ENCODE measurements around the gene AMBRA1. TPM values are rescaled to one million over a fixed set of nuclear protein-coding genes. Genes with fewer than 3 reads are reported as not detected.

The AMBRA1 gene
- total and polyA plus RNA-seq, 2 donors (not counting 3 experiments of a cell fraction or from before 2014, with no cell fraction given): 18.4 to 32.4 TPM

GRCh38 chr11:46356924-46357482, 236.8 kb downstream of the AMBRA1 start:
- peaks cover 61% of the 10 kb centered on the region for H3K79me2 ChIP-seq (ENCODE audit: control insufficient read depth, insufficient read depth, low read length)
- no peaks in the 10 kb centered on the region for H3K9me3 ChIP-seq (replicated peaks; ENCODE audit: control insufficient read depth, insufficient read depth, low read length)
- H2AFZ ChIP-seq (ENCODE audit: low read depth, low read length): no peak overlapping the region
- no peak overlapping the region for H3K27ac ChIP-seq (ENCODE audit: insufficient read depth, low read depth, low read length)
- H3K27me3 ChIP-seq (ENCODE audit: control insufficient read depth in 2 of 2, insufficient read depth in 2 of 2, low read length in 2 of 2): no peaks in the 10 kb centered on the region
- no peak overlapping the region for H3K4me2 ChIP-seq (ENCODE audit: insufficient read depth, low read length)
- H3K9ac ChIP-seq (replicated peaks; ENCODE audit: extremely low read depth, insufficient read depth, low read length): no peak overlapping the region
- CTCF ChIA-PET: interaction anchor here (0.9 to 10.8 kb wide), 3 partner anchors 8 to 117 kb away, joined by 4 to 200 read pairs (median 4); partner anchors contain the start of gene DGKZ
- TF ChIP-seq FOS (IDR thresholded peaks at IDR 0.05; ENCODE audit: borderline replicate concordance, insufficient read depth, low read length) (no peak), MAX (IDR thresholded peaks at IDR 0.05; ENCODE audit: insufficient read depth, insufficient read length) (no peak), GATA2 (IDR thresholded peaks at IDR 0.05; ENCODE audit: insufficient read depth, insufficient read length, low read depth, low read length) (no peak), EZH2 (IDR thresholded peaks at IDR 0.05; ENCODE audit: borderline replicate concordance, low read depth, low read length, severe bottlenecking) (no peak), POLR2A (IDR thresholded peaks at IDR 0.05; ENCODE audit: low read depth, low read length) (no peak), CTCF (IDR thresholded peaks at IDR 0.05; ENCODE audit: extremely low read depth in 1 of 2, insufficient read depth in 1 of 2, low read depth in 1 of 2, low read length in 2 of 2) (no peak), POLR2AphosphoS5 (IDR thresholded peaks at IDR 0.05; ENCODE audit: insufficient read depth, low read depth, low read length) (no peak), MYC (IDR thresholded peaks at IDR 0.05; ENCODE audit: low read depth, low read length) (no peak), JUN (IDR thresholded peaks at IDR 0.05; ENCODE audit: borderline replicate concordance, insufficient read depth, insufficient read length, low read depth) (no peak)
- DNase-seq (ENCODE audit: low read depth, low spot score): no peak
- no peak overlapping the region for H3K4me3 ChIP-seq (replicated peaks in 1 of 3; ENCODE audit: insufficient read depth in 1 of 3, low read depth in 1 of 3, low read length in 3 of 3)
- dilution Hi-C loops (cut with MboI; ENCODE audit: extremely low pct_ligation_motif_present, low sequenced_read_pairs): no loop called here
- H3K4me1 ChIP-seq (ENCODE audit: control insufficient read depth, extremely low read depth, insufficient read depth, low read length): peaks cover 13% of the 10 kb centered on the region
- H4K20me1 ChIP-seq (replicated peaks; ENCODE audit: control insufficient read depth, extremely low read depth, insufficient read depth, low read length): peaks cover 4% of the 10 kb centered on the region
- no peaks in the 10 kb centered on the region for H3K9me1 ChIP-seq (replicated peaks; ENCODE audit: control insufficient read depth, extremely low read depth, insufficient read depth, low read length)
- no peak for FAIRE-seq
- POLR2A ChIA-PET: no interaction called here
- intact Hi-C loops (cut with micrococcal nuclease): no loop called here
- BruUV-seq (replicated peaks): no TSS peak
- H3K36me3 ChIP-seq (ENCODE audit: control insufficient read depth in 2 of 2, extremely low read depth in 1 of 2, insufficient read depth in 2 of 2, low read length in 2 of 2): peaks cover 5 to 8% of the 10 kb centered on the region in 2 experiments
